ENCODE measurements around the gene CARD9.

The CARD9 gene

DNA sequence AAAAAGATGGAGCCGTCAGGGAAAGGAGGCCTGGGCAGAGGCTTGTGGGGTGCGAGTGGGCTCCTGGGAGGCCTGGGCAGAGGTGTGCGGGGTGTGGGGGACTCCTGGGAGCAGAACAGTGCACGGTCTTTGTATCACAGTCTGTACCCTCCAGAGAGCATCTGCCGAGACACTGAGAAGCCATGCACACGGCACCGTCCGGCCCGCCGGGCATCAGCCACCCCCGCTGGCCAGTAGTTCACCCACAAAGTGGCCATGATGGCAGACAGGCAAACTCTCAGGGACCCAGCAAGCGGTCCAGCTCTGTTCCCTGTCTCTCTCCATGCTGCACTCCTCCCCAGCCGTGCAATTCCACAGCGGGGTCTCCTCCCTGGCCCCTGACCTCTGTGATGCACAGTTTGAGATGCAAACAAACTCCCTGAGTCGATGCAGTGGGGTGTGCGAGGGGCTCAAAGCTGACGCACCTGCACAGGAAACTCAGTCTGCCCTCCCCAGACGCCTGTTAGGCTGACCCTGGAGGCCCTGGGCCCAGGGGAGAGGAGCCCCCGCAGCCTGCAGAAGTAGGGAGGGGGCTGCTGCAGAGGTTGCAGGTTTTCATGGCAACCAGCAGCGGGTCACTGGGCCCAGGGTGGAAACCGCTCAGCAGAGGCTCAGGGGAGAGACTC is 55.2 kb downstream of the CARD9 start:
- no peak for DNase-seq
- in situ Hi-C loops (cut with MboI; ENCODE audit: low pct_unique_long_range_greater_than_20kb, low sequenced_read_pairs), result no loop called here

DNA sequence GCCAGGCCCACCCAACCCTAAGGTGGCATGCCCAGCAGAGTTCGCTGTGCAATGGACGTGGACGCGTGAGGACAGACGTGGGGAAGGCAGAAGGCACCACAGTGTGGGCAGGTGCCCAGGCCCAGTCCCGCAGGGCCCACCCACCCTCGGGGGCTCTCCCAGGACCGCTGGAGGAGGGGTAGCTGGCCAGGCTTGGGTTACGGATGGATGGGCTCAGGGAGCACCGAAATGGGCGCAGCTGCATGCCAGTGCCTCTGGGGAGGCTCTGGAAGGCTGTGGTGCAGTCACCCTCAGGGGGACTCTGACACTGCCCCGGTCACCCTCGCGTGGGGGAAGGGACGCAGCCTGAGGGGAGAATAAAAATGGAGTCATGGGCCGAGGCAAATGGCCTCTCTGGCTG is 55.8 kb downstream of the CARD9 start:
- no peak for DNase-seq

GRCh38 chr9:136316896-136317676 is 56.4 kb downstream of the CARD9 start:
- no peak for DNase-seq
- in situ Hi-C loops (cut with MboI; ENCODE audit: low pct_unique_long_range_greater_than_20kb, low sequenced_read_pairs), result no loop called here

More for the DNA sequence above, 55.8 kb downstream of the CARD9 start:
- in situ Hi-C loops (cut with MboI; ENCODE audit: low pct_unique_long_range_greater_than_20kb, low sequenced_read_pairs), result no loop called here

DNA sequence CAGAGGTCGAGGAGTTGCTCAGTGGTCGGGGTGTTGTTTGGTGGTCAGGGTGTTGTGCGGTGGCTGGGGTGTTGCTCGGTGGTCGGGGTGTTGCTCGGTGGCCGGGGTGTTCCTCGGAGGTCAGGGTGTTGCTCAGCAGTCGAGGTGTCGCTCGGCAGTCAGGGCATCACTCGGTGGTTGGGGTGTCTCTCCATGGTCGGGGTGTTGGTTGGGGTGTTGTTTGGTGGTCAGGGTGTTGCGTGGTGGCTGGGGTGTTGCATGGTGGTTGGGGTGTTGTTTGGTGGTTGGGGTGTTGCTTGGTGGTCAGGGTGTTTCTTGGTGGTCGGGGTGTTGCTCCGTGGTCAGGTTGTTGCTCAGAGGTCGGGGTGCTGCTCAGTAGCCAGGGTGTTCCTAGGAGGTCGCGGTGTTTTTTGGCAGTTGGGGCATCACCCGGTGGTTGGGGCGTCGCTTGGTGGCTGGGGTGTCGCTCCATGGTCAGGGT is 57.2 kb downstream of the CARD9 start:
- in situ Hi-C loops (cut with MboI; ENCODE audit: low pct_unique_long_range_greater_than_20kb, low sequenced_read_pairs), result no loop called here

GRCh38 chr9:136314944-136315343 is 58.5 kb downstream of the CARD9 start:
- in situ Hi-C loops (cut with MboI; ENCODE audit: low pct_unique_long_range_greater_than_20kb, low sequenced_read_pairs), result no loop called here
- no peak for DNase-seq

More for the DNA sequence above, 57.2 kb downstream of the CARD9 start:
- DNase-seq, result no peak

DNA sequence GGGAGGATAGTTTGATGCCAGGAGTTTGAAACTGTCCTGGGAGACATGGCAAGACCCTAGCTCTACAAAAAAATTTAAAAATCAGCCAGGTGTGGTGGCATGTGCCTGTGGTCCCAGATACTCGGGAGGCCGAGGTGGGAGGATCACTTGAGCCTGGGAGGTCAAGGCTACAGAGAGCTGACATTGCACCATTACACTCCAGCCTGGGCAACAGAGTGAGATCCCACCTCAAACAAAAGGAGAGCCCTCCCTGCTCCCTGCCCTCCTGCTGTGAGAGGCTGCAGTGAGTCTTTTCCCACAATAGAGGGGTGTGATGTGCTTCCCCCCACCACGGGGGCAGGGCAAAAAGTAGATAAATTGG is 59.4 kb downstream of the CARD9 start:
- no peak for DNase-seq
- in situ Hi-C loops (cut with MboI; ENCODE audit: low pct_unique_long_range_greater_than_20kb, low sequenced_read_pairs), result no loop called here
